ENCODE results near the gene IL20. TPM values are rescaled to one million over a fixed set of nuclear protein-coding genes. Genes with fewer than 3 reads are reported as not detected.

The IL20 gene, protein sequence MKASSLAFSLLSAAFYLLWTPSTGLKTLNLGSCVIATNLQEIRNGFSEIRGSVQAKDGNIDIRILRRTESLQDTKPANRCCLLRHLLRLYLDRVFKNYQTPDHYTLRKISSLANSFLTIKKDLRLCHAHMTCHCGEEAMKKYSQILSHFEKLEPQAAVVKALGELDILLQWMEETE
- polyA plus RNA-seq (2013, experiment 1 of 2; ENCODE audit: insufficient read length), result not detected
- polyA plus RNA-seq (2013, experiment 2 of 2; ENCODE audit: insufficient read length), result not detected

DNA sequence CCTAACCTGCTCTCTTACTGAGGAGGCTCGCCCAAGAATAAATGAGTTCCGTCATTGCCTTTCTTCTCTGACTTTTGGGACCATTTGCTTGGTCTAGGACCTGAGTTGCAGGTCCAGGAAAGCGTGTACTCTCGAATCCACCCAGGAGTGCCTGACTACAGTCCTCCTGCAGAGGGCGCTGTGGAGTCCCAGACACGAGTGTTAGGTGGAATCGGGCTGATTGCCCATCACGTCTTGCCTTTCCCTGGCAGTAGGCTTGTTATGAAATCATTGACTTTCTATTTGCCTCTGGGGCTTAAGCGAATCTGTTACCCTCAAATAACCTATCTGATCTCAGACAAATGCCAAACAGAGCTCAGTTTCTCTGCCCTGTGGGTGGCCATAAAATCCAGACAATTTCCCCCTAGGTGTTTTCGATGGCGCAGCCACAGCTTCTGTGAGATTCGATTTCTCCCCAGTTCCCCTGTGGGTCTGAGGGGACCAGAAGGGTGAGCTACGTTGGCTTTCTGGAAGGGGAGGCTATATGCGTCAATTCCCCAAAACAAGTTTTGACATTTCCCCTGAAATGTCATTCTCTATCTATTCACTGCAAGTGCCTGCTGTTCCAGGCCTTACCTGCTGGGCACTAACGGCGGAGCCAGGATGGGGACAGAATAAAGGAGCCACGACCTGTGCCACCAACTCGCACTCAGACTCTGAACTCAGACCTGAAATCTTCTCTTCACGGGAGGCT is at the start of gene IL20:
Gene IL20, plus strand, starts transcription at position 685 of the 733 bp plus-strand sequence. CDS start 230 bp downstream, outside the sequence.
- DNase-seq, result peak; percentile 75

DNA sequence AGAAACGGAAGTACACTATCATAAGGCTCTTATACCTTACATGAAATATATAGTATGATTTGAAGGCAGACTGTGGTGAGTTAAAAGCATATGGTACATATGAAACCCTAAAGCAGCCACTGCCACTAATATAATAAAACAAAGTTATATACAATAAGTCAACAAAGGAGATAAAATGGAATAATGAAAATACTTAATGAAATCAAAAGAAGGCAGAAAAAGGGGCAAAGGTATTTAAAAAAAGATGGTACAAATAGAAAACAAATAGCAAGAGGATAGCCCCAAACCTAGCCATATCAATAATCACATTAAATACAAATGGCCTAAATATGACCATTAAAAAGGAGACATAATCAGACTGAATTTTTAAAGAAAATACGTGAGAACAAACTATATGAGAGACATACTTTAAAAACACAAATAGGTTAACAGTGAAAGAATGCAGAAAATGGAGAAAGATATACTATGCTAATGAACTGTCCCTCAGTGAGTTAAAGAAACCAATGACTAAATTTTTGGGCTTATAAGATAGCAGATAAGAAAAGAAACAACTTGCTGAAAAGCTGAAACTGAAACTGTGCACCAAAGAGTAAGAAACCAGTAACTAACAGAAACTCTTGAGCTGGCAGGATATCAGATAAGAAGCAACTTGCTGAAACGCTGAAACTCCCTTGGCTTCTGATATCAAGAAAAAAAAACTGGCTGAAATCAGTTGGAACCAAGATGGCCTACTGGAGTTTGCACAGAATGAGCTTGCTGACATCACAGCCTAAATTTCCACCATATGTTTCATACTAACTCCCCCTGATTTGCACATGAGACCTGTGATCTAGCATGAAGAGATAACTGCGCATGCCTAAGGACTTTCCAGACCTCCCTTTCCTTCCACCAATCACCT is 48.8 kb upstream of the IL20 start:
- DNase-seq, result no peak

DNA sequence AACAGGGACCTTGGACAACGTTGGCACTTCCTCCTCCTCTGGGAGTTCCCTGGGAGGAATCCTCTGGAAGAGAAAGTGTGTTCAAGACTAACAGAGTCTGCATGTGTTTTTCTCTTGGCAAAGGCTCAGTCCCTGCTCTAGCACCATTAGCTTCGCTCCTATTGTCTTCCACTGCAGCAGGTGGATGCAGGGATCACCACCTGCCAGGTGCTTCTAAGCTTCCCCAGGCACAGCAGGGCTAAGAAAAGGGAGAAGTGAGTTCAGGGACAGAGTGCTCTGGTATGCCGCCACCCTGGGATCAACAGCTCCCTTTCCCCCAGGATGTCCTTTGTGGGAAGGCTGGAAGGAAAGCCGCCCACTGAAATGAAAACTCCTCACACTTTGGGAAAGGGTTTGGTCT is 43.9 kb upstream of the IL20 start:
- no peak for DNase-seq

DNA sequence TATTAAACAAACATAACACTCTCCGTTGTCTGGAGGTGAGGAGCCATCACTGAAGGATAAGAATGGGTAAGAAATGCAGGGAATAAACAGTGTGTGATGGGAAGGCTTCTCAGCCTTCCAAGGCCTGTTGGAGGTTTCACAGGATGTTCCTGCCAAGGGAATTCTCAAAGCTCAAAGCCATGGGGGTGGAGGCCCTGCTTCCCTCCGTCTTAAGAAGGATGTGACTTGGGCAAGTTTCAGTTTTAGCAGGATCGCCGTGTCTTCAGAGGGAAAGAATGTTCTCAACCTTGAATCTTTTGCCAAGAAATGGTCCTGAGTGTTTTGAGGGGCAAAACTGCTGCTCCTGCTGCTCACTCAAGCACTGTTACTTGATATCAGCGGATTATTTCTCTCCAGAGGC is 41.7 kb upstream of the IL20 start:
- DNase-seq, result peak; percentile 54

DNA sequence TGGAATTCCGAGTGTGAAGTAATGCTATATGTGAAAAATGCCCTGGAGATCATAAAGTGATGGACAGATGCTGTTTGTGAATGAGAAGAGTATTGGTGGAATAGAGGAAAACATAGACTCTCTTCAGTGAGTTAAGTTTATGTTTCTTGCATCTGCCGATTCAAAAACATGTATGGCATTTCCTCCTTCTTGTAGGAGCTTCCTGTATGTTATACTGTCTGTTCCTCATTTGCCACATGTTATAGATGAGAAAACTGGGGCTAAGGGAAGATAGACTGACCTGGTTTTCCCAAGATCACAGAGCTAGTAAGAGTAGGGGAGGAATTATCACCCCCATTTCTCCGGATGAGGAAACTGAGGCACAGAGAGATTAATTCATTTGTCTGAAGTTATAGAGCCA is 41.1 kb upstream of the IL20 start:
- DNase-seq, result peak; percentile 48

DNA sequence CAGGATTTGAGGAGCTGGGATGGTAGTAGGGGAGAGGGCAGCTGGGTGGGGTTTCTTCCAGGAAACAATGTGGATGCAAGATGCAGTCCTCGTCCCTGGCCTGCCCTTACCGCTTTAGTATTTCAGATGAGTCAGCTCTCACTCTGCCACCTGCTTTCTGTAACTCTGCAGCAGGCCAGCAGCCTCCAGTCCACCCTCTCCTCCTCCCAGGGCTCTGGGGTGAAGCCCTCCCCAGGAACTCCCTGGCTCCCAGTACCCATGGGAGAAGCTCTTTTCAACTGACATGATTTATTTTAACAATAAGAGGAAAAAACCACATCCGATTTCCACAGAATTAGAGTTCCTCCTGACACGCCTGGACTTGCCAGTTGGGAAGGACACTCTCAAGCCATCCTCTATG is 39.0 kb upstream of the IL20 start:
- no peak for DNase-seq

DNA sequence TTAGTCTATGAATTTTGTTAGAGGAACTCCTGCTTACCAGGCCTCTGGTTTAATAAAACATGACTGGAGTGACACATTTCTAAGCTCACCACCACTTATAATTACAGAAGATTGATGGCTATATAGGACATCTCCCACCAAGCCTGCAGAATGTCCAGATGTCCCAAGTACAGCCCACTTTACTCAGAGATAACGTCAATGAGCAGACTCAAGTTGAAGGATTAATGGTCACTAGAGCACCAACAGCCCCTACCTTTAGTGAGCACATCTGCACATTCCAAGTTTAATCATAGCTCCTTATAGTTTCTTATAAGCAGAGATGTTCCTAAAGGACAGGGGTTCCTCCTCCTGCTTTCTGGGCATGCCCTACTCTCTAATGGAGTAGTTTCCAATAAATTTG is 37.4 kb upstream of the IL20 start:
- no peak for DNase-seq

DNA sequence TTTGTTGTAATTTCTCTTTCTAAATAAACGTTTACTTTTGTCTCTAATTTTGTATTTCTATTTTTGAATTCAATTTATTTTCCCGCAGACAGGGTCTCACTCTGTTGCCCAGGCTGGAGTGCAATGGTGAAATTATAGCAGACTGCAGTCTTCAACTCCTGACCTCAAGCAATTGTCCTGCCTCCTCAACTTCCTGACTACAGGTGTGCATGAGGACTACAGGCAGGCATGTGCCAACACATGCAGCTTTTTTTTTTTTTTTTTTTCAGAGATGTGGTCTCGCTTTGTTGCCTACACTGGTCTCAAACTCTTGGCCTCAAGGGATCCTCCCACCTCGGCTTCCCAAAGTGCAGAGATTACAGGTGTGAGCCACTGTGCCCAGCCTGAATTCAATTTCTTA is 36.7 kb upstream of the IL20 start:
- DNase-seq, result no peak

DNA sequence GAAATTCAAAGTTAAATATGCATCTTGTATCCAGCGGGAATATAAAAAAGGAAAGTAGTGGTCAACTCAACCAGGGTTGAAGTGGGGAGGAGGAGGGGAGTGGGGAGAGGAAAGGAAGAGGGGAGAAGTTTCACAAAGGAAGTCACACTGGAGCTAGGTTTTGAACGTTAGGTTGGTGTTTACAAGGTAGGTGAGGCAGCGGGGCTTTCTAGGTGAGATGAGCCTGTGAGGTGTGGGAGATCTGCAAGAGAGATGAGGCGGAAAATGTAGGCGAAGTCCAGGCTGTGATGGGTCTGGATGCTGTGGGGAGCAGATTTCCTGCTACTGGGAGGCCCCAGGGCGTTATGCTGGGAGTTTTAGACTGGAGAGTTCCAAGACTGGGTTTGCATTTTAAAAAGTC is 36.1 kb upstream of the IL20 start:
- DNase-seq, result no peak

DNA sequence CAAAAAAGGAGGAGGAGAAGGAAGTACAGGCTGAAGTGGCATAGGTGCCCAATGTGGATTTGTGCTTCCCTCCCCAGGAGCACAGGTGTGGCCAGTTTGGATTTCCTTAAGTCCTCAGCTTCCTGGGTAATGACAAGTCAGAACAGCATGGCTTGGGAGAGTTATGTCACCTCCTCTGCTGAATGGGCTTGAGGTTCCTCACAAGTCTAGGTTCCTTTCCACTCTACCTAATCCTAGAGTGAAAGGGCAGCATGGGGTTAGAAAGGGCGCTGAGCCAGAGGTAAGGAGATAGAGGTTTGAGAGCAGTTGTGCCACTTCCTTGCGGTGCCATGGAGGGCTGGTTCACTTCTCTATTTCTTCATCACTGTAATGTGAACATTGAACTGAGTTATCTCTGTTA is 35.5 kb upstream of the IL20 start:
- DNase-seq, result no peak

DNA sequence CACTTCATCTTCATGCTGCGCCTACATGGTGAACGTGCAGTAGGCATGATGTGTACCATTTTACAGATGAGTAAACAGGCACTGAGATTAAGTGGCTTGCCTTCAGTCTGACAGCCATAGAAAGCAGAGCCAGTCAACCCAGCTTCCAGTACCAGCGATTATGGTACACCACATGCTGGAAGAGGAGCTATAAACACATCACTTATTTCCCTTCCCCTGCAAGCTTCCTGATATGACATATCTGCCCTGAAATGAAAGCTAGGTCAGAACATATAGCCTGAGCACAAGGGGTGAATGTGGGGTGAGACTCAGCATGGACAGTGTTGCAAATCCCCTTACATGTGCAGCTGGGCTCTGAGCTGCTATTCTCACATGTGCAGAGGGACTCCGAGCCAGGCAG is 33.8 kb upstream of the IL20 start:
- DNase-seq, result no peak

DNA sequence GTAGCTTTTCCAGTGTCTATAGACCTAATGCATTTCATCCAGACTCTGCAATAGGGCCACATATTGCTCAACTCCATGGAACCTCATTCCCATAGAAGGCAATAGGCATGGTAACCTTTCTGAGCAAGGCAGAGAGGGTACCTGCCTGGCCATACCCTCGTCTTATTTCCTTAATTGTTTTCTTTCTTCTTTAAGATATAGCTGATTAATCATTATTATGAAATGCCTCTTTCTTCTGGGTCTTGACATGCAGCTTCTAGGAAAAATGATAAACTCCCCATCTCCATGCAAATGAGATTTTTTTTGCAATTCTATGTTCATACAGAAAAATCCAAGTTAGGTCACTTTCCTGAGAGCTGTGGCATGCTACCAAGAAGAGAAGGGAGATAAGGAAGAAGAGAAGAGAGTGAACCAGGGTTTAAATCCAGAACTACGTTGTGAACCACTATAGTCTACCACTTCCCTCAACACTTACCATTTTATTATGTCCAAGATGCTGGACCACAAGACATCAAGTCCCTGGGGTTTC is 33.0 kb upstream of the IL20 start:
- DNase-seq, result no peak

DNA sequence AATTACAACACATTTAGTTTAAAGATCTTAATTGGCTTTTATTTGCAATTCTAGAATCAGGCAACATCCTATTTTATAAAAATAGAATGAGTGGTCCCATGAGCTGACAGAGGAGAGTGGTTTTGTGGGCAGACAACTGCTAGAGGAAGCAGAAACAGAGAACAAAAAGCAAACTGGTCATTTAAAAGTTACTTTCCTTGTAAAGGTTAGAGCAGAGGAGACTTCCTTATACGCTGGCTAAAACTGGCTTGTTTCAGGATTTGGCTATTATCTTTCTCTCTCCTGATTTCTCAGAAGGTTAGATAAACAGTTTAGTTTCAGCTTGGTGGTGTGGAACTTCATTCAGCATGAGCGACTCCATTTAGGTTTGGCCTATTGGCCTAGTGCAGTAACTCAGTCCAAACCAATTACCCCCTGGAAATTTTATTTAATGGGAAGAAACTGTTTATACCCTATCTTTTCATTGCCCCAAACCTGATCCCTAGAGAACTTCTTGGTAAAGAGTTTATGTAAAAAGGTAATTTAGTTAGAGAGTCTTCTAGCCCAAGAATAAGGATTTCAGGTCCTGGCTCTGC is 32.2 kb upstream of the IL20 start:
- DNase-seq, result no peak

DNA sequence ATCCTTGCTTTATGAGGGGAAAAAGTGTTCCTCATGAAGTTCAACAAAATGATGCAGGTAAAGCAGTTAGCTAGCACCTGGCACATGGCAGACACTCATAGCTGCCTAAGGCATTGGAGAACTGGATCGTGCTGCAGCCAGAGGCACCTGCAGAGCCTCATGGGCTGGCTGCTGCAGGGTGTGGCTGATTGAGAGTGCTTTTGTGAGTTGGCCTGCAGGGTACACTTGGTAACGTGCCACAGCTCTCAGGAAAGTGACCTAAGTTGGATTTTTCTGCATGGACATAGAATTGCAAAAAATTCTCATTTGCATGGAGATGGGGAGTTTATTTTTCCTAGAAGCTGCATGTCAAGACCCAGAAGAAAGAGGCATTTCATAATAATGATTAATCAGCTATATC is 31.6 kb upstream of the IL20 start:
- no peak for DNase-seq

DNA sequence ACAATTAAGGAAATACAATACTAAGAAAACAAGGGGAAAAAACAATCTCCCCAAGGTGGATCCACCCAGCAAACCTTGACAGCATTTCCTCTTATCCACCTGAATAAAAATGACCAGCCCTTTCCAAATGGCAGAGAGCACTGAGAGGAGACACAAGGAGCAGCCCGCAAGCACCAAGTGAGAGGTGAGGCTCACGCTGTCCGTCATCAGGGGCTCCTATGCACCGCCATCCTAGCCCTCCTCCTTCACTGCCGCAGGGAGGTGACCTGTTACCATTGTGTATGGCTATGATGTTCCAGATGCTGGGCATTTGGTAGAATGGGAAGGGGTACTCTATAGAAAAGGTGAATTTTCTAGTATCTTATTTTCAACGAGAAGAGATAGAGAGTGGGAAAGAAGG is 31.2 kb upstream of the IL20 start:
- DNase-seq, result no peak

DNA sequence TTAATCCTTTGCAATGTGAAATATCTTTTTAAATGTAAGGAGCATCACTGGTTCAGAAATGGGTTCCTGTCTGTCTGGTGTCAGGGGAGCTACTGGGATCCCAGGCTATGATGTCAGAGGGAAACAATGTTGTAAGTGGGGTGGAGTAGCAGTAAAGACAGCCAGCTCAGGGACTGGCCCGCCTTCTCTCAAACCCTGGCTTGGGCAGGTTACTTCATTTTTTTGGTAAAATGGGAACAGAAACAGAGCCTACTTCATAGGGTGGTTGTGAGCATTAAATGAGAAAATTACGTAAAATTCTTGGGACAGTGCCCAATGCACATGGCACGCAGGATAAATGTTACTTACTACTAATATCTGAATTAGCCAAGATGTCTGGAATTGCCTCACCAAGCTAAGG is 30.7 kb upstream of the IL20 start:
- peak; percentile 49 for DNase-seq

DNA sequence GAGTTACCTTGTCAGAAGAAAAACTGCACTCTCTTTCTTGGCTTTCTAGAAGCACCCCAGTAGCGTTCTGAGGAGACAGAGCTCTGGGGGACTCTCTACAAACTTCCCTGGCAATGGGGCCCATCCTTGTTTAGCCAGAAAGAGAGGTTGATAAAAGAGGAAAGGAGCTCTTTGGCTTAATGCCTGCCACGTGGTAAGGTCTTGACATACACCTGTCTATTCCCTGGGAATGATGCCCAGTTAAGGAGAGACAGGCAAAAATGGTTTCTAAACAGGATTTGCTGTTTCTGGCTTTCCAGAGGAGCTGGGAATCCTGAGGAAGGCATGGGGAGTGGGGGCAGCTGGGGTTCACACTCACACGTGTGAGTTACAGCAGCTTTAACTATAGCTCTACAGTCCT is 30.2 kb upstream of the IL20 start:
- DNase-seq, result no peak

DNA sequence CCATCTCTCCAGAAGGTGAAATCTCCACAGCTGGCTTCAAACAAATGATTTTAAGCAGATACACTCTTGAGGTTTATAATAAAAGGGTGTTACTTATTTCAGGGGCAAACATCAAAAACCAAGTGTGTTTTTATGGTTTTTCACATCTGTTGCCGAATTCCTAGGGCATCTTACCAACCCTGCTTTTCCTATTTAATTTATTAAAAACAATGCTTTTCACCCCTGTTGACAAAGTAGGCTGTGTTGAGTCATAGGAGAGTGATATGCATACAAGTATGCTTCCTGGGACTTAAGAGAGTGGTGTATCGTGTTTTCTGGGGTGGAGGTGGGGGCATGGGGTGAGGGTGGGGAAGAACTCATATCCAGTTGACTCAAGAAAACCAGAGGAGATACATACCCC is 29.3 kb upstream of the IL20 start:
- DNase-seq, result no peak

DNA sequence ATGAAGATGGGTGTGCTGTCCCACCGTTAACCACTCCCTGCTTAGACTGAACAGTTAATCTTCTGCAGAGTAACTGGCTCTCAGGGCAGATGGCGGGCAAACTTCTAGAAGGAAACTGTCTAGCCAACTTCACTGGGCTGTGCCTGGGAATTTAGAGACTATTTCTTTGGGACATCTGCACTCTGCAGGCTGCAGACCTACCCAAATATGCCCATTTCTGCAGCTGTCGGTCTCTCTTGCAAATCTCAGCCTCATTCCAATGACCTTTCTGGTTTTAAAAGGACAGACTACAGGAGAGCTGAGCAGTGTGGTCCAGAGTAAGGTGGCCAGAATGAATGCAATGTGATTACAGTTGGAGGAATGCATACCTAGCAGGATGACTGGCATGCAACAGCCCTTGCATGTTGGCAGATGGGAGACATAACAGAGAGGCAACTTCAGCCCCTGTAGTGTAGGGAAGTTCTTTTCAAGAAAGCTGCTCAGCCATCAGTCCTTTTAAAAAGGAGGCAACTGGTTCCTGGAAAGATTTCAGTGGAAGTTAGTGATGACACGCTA is 26.3 kb upstream of the IL20 start:
- no peak for DNase-seq

DNA sequence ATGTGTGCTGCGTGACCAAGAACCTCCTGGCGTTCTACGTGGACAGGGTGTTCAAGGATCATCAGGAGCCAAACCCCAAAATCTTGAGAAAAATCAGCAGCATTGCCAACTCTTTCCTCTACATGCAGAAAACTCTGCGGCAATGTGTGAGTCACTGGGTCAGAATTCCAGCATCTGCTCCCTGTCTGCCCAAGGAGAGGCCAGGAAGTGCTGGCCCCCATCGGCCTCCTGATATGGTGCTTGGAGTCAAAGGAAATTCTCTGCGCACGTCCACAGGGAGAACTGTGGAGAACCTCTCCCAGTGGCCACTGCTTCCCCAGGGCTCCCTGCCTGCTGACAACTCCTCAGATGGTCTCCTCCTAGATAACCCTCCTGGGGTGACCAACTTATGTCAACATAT is 25.6 kb upstream of the IL20 start:
- peak; percentile 84 for DNase-seq

DNA sequence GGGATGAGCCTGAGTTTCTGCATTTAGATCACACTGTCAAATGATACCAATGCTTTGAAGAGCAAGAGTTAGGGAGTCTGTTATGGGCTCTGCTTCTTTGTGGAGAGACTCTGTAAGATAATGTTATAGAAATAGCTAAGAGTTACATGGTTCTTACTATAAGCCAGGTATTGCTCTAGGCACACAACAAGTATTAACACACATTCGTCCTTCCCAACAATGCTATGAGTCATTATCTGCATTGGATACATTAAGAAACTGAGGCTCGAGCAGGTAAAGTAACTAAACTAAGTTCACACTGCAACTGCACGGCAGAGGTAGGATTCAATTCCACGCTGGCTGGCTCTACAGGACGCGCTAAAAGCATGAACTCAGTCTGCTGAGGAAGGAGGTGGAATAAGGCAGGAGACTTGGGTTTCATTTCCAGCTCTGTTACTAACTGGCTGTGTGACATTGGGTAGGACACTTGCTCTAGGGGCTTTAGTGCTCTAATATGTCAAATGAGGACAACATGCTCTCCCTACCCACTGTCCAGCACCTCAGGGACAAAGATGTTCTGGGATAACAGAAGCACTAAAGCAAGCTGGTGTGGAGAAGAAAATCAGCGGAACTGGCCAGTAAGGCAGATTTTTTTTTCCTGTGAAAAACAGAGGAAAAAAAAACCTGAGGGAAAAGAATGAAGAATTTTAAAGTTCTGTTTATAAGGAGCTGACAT is 23.7 kb upstream of the IL20 start:
- DNase-seq, result no peak

DNA sequence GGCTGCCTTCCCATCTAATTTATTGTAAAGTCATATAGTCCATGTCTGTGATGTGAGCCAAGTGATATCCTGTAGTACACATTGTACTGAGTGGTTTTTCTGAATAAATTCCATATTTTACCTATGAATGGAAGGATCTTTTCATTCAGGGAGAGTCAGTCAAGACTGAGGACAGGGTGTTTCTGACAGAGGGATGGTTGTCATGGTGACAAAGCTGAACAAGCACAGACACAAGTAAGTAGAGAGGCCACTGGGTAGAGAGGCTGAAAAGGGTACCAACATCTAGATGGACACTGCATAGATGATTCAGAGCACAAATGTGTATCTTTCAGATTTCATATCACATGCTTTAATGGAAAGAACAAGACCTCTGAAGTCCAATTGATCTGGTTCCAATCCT is 22.6 kb upstream of the IL20 start:
- no peak for DNase-seq
